ENCODE measurements around the gene CLEC1B.

- TF ChIP-seq CTCF (IDR thresholded peaks at IDR 0.05; ENCODE audit: insufficient read depth, low read depth, low read length) = no peak
- no peak for TF ChIP-seq EZH2 (IDR thresholded peaks at IDR 0.05; ENCODE audit: insufficient read depth, low read length)
Observed at GRCh38 chr12:9992296-9992695, 6.6 kb downstream of the CLEC1B start.
